HG03108 (cell line): ENCODE measurements around the gene RGS7BP.

ENCODE experiments used
- ATAC-seq: cut with Tn5 transposase; IDR thresholded peaks from one replicate; pipeline ENCODE4 v1.9.1; 2021; ENCODE audit warnings: moderate library complexity; ENCODE audit not compliant: unreplicated experiment

RGS7BP gene

DNA sequence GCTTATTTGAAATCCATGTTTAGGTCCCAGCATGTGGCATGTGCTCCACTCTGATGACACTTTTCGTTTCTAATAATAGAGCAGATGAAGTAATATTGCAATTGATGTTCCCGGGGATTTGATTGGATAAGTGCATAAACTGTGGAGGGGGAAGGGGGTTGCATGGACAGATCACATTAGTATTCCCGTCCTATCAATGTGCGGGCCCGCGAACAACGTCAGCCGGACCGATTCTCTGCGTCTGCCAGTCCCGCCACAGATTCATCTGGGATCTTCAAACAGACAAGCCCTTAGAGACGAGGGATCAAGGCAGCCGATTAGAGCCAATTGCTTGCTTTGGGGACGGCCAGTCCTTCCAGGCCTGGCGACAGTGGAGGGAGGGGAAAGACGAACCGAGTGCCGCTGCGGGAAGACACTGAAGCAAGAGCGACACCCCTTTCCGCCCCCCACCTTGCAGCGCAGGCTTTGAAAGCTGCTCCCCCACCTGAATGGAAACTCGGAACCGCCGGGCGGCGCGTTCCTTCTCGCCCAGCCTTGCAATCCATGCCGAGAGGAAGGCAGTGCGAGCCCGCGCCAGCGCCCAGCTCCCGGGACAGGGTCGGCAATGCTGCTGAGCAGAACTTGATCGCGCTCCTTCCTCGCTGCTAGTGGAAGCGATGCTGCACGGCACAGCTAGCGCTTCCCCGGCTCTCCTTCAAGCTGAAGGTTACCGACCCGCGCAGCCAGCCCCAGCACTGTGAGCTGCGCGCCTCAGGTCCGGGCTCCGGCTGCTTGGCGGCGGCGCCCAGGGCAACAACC is at the start of gene RGS7BP:
TSS of gene RGS7BP (plus strand) at position 247 of the 798 bp plus-strand sequence. CDS start 610 bp downstream, outside the sequence.
- ATAC-seq: no peak

DNA sequence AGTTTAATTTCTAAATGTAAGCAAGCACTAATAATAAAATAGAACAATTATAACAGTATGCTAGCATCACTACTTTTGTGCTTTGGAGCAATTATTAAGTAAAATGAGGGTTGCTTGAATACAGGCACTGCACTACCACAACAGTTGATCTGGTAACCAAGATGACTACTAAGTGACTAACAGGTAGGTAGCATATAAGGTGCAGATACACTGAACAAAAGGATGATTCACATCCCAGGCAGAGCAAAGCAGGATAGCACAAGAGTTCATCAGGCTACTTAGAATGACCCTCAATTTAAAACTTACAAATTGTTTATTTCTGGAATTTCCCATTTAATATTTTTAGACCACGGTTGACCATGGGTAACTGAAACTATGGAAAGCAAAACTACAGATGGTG is 48.0 kb upstream of the RGS7BP start:
- no peak for ATAC-seq

DNA sequence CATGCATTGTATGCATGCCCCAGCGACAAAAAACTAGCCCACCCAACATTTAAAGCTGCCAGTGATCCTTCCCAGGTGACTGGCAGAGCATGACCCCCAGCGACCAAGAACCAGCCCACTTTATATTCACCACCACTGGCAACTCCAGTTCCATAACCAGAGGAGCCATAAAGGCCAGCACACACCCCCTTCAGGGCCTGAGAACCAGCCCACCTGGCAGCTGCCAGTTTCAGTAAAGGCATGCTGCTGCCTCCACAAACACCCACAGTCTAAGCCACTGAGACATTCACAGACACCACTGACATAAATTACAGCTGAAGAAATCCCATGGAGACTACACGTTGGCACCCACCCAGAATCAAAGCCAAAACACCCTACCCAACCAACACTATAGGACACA is 46.9 kb upstream of the RGS7BP start:
- ATAC-seq: no peak

DNA sequence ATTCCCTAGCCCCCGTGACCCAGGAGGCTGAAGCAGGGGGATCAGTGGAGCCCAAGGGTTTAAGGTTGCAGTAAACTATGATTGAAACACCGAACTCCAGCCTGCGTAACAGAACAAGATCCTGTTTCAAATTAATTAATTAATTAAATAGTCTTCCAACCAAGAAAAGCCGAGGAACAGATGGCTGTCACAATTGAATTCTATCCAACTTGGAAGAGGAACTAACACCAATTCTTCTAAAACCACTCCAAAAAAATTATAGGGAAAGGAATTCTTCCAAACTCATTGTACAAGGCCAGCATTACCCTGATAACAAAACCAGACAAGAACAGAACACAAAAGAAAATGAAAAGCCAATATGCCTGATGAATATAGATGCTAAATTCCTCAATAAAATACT is 43.4 kb upstream of the RGS7BP start:
- ATAC-seq: no peak

DNA sequence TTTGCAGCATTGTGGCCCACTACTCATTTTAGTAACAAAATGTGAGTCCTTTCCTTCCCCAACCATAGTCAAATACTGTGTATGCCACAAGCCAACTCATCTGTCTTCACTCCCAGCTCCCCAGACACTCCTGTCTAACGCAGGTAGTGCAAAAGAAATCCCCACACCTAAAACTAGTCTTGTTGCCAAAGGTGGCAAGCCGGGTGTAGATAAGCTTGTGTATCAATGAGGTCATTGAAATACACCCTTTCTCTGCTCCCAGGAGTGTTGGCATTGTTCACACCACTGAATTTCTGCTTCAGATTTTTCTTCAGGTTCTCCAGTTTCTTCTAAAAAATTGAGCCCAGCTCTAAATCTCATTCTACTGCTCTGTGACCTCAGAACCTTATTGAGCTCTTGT is 19.7 kb upstream of the RGS7BP start:
- ATAC-seq: no peak

DNA sequence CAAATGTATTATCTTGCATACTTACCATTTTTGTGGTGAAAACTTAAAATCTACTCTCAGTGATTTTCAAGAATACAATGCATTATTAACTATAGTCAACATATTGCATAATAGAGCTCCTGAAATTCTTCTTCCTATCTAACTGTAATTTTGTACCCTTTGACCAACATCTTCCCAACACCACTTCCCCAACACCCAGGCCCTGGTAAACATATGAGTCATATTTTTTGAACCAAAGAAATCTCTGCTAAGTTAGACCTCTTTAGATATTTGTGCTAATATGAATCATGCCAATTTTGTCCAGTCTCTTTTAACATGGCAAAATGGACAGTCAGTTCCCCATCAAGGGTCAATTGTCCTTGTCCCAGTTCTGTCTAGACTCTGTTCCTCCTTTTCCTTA is 18.5 kb upstream of the RGS7BP start:
- ATAC-seq: no peak

DNA sequence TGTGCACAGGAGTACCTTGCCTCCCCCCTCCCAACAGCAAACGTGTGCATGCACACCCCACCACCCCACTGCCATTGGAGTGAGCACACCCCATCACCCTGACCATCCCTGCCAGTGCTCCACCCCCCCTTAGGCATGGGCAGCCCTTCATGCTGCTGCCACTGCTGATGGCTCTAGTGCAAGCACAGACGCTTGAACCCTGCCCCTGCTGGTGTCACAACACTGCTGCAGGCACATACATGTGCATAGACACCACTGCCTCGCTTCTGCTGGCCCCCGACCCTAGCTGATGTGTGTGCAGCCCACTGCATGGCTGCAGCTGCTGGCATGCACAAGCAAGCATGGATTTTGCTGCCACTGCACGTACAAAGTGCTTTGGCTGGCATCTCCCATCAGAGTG is 16.0 kb upstream of the RGS7BP start:
- no peak for ATAC-seq

DNA sequence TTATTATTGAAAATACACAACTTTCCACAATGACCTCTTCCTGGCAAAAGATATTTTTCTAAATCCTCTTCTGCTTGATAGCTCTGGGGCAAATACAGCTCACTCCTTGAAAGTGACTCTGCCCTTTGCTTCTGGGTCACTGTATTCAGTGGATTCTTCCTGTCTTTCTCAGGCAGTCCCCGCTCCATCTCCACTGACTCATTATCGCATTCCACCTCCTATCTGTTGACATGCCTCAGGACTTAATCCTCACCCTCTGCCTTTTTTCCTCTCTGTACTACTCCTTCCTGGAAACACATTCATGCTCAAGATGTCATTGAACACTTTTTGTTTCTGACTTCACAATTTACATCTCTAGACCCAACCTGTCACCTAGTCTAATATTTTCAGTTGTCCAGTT is 8.4 kb upstream of the RGS7BP start:
- no peak for ATAC-seq

DNA sequence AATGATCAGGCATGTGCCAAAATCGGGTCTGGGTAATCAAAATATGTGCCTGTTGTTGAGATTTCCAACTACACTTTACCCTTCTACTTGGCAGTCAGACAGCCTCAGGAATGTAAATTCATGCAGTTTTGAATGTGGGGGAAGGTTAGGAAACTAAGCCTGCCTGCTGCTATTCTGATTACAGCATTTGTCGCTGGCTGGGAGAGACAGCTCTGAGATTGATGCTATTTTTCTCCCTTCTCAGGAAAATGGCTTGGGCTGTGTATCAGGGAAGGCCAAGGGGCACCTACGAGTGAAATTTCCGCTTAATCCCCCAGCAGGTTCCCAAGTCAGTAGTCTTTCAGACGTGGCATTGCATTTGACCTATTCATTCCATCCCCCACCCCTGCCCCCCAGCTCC is 3.6 kb upstream of the RGS7BP start:
- ATAC-seq: no peak

DNA sequence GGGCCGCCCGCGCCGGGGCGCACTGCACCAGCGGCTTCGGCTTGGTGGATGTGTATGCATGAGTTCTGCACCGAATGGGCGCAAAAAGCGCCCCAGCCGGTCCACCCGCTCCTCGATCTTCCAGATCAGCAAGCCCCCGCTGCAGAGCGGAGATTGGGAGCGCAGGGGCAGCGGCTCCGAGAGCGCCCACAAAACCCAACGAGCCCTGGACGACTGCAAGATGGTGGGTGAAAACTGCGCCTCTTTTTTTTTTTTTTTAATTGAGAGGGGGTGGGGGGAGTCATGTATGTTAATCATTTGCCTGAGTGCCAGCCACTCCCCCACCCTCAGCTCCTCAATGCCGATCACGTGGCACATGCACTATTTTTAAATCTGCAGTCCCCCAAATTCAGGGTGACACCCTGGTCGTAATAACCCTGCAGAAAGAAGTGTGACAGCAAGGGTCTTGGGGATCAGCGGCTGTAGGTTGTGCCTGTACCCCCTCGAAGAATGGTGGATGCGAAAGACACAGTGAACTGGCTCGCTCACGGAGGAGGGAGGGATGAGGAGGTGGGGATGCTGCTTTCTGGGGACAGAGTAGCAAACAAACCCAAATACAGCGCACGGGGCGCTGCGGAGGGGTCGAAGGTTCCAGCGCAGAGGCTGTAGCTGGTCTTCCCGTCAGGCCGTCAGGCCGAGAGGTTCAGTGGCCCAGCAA is 900 bp downstream of the RGS7BP start:
- ATAC-seq: no peak

DNA sequence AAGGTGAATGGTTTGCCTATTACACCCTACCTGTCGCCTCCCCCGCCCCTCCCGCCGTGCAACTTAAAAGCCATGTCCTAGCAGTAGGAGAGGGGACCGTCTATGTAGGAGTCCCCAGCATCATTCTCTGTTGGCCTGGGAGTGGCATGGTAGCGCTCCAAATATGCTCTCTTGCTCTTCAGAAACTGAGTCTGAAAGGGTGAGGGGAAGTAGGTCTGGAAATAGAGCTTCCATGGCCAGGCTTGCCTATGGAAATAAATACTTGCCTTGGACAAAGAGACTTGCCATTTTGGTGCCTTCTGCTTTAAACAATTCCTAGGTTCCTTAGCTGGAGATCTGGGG is 1.4 kb downstream of the RGS7BP start:
- ATAC-seq: no peak

DNA sequence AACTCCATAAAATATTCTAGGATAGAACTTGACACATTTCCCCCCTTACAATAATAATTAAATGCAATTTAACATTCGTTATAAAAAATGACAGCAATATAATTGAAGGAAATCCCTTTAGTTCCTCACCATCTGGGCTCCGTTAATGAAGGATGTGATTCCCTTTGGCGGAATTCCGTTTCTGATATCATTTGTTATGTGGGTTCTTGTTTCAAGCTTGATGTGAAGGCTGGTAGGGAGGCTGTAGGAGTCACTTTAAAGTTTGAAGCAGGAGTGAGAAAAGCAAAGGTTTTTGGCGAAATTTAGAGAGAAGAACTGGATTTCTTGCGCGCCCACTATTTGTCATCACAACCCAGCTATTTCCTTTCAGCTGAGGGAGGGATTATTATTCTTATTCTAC is 4.0 kb downstream of the RGS7BP start:
- ATAC-seq: no peak

DNA sequence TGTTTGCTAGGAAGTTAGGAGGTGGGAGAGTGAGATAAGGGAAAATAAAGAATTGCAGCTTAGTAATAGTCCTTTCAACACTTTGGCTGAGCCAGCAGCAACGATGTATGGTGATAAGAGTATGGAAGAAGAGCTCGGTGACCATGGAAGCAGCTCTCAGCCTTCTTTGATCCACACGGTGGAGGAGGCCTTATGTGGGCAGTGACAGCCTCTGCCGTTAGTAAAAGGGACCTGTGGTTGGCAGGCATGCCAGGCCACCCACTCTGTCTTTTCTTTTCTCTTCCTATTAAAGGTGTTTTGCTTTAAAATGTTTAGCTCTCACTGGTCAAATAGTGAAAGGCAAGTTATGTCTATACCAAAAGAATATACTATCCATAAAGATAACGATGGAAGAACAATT is 7.7 kb downstream of the RGS7BP start:
- no peak for ATAC-seq

DNA sequence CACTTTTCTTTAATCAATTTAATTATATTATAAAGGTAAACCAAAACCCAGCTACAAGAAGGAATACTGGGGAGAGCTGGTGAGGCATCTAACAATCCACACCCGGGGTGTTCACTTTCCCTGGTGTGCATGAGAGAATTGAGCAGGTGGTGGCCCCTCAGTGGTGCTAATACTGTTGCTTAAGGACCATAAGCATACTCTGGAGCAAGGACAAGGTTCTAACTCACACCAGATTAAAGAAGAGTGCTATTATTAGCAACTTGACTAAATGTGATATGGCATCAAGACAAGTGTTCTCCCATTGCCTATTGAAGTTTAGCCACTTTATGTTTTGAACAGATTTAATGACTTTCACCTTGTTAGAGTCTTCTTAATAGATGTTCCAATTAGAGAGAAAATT is 8.8 kb downstream of the RGS7BP start:
- no peak for ATAC-seq

DNA sequence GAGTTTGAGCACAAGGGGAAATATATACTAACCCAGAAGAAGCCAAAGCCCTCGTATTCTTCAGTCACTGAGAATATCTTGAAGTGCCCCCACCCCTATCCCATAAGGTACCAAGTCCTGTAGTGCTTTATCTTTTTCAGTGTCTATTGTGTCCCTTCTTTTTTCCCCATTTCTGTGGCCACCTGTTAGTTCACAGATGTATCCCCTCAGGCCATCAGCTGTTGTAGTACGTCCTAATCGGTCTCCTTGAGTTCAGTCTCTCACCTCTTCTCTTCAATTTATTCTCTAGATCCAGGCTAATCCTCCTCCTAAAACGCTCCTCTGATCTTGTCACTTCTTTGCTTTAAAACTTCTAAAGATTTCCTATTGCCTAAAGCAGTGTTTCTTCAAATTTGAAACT is 10.4 kb downstream of the RGS7BP start:
- ATAC-seq: no peak

DNA sequence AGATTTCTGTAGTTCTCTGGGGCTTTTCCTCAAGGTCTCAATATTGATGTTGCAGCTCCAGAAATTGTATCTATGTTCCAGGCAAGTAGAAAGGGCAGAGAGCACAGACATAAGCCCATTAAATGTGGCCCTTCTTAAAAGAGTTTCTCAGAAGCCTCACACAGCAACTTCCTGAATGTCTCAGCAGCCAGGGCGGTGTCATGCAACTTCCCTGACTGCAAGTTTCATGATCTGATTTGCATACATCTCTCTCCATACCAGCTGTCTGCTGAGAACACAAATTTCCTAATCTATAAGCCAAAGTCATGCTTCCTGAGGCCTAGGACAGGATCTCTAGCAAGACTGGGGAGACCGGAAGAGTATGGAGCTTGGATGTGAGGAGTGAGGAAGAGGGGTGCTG is 13.0 kb downstream of the RGS7BP start:
- ATAC-seq: no peak

DNA sequence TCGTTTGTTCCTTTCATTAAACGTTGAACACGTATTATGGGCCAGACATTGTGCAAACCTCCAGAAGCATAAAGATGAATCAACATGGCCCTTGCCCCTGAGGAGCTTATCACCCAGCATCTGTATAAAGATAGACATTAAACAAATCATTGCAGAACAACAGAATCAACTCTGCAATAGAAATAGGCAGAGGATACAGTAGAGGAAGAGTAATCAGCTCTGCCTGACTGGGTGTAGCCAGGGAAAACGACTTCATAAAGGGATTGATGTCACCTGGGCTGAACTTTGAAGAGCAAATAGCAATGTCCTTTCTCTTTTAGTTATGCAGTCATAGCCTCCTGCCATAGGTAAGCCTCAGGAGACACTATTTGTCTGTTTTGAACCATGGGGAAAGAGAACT is 13.4 kb downstream of the RGS7BP start:
- ATAC-seq: no peak

DNA sequence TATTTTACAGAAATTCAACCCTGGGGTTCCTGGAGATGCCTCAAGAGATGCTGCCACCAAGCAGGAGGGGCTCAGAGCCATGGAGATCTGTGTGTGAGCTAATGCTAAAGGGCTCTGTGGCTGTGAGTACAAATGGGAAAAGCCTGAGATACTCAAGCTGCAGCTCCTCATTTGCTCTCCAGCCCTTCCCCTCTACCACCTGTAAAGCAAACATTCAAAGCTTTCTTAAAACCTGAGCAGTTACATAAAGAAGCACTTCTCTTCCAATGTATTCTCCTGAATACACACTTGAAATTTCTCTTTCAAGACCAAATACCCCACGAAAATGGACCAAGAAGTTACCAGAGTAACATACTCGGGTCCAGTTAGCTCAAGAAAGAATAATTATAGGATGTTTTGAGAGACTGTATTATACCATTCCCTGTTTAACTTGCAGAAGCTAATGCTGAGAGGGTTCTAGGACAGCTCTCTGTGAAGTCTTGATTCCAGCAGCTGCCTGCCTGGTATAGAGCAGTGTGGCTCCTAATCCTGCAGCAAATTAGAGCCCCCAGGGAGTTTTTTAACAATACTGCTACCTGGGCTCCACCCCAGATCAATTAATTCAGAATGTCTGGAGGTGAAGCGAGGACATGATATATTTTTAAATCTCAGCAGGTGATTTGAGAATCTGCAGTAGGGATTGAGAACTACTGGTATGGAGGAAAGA is 21.1 kb downstream of the RGS7BP start:
- ATAC-seq: no peak

DNA sequence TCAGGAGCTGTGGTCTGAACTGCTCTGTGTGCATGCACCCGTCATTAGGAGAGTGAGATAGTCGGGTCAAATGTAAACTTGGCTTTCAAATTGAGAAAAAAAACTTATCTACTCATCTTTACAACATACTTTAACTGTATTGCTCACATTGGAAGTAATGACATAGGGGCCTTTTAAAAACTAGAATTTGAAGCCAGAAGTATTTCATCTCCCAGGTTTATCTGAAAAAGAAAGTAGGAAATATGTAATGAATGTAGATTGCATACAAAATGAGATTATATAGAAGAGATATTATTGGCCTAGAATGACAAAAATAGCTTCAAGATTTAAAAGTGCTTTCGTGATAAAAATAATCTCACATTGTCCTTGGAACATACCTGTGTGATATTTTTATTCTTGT is 24.3 kb downstream of the RGS7BP start:
- ATAC-seq: no peak

DNA sequence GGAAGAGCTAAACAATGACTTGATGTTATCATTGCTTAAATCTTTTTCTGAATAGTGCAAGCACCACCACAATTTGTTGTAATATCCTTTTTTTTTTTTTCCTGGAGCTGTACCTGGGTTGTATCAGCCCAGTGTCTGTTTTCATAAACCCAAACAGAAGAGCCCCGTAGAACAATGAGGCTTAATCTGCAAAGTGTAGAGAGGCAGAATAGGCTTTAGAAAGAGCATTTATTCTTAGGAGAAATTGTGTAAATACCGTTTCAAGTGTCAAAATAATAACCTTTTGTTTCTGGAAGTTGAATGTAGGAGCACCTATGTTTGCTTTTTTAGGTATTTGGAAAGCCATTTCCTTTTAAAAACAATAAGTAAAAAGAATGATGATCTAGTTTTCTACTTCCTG is 26.4 kb downstream of the RGS7BP start:
- no peak for ATAC-seq

DNA sequence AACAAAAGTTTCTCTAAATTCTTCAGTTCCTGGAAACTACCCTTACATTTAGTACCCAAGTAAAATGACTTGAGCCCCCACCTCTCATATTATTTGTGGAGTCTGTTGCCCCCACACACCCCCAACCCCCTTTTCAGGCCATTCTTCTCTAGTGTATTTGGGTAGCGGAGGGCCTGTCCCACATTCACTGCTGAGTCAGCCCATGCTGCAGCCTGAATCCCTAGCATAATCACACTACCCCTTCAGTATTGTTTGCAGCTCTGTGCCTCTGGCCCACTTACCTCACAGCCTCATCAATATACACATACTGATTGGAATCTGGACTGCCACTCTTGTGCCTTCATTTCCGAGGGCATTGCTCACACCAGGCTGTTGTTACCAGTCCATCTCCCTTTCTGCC is 26.8 kb downstream of the RGS7BP start:
- ATAC-seq: no peak

DNA sequence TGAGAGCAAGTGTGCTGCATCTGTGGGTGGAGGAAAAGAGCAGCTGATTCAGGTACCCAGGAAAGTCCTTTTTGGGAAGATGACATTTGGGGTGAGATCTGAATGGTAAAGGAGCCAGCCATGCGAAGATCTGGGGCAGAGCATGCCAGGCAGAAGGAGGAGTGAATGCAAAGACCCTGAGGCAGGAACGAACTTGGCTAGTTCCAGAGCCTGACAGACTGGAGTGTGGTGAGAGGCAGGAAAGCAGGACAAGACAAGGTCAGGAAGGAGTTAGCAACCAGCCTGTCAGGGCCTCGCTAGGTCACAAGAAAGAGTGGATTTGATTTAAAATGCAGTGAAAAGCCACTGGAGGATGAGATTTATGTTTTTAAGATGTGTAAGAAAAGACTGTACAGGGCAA is 28.2 kb downstream of the RGS7BP start:
- no peak for ATAC-seq
